IMR-90 (cell line): Measurements from ENCODE around the gene COLEC11. TPM values are rescaled to one million over a fixed set of nuclear protein-coding genes. Genes with fewer than 3 reads are reported as not detected.

ENCODE experiments used
- ATAC-seq: fragments of 200-7000 bp; cut with Tn5 transposase; 2 replicates; pipeline ENCODE4 v1.9.1; 2020; ENCODE audit warnings: low read depth, mild to moderate bottlenecking, moderate library complexity
- BruUV-seq: library from RNA; stranded (reverse); fragments of 400-500 nt; replicated peaks from 2 replicates; lab custom pipeline; 2021; lab: Mats Ljungman, UMichigan
- CTCF ChIA-PET: fragments of 300-600 bp; formaldehyde crosslinking; extraction: SDS; loops from one replicate; lab custom pipeline; 2021; ENCODE audit warnings: antibody characterized with exemption; lab: Yijun Ruan, JAX
- POLR2A ChIA-PET: fragments of 300-600 bp; sonication (Branson Sonifier 250); formaldehyde crosslinking; loops from one replicate; lab custom pipeline; 2022; ENCODE audit warnings: antibody characterized with exemption; ENCODE audit not compliant: unreplicated experiment; lab: Charles Lee
- DNase-seq: peaks from one replicate; pipeline ENCODE4 v3.0.0; 2013
- H2AFZ ChIP-seq: replicated peaks from 2 replicates; pipeline ENCODE3; 2013; ENCODE audit warnings: low read length, mild to moderate bottlenecking; ENCODE audit not compliant: poor library complexity
- H2AK5ac ChIP-seq: 2 replicates; pipeline ENCODE4 v1.6.1; 2013; ENCODE audit warnings: low read depth, low read length, inconsistent platforms
- H2AK9ac ChIP-seq: replicated peaks from 2 replicates; pipeline ENCODE3; 2013; ENCODE audit warnings: mild to moderate bottlenecking, low read depth, low read length, moderate library complexity; ENCODE audit not compliant: poor library complexity
- H2BK120ac ChIP-seq: 2 replicates; pipeline ENCODE4 v1.6.1; 2013; ENCODE audit warnings: low read depth, low read length, inconsistent platforms
- H2BK15ac ChIP-seq: 3 replicates; pipeline ENCODE4 v1.6.1; 2013; ENCODE audit warnings: low read depth, low read length, inconsistent platforms
- H2BK20ac ChIP-seq: 2 replicates; pipeline ENCODE4 v1.6.1; 2013; ENCODE audit warnings: low read depth, mild to moderate bottlenecking, inconsistent platforms, low read length, moderate library complexity
- H2BK5ac ChIP-seq: 2 replicates; pipeline ENCODE4 v1.6.1; 2013; ENCODE audit warnings: mild to moderate bottlenecking, low read depth, low read length, inconsistent platforms; ENCODE audit not compliant: poor library complexity, severe bottlenecking
- H3K14ac ChIP-seq: replicated peaks from 2 replicates; pipeline ENCODE4 v1.6.1; 2013; ENCODE audit warnings: low read depth, low read length, inconsistent platforms
- H3K18ac ChIP-seq: 2 replicates; pipeline ENCODE4 v1.6.1; 2013; ENCODE audit warnings: low read depth, low read length, control low read depth
- H3K23ac ChIP-seq: 2 replicates; pipeline ENCODE4 v1.6.1; 2013; ENCODE audit warnings: low read depth, low read length, inconsistent platforms
- H3K27ac ChIP-seq: 2 replicates; pipeline ENCODE4 v1.5.1; 2013; ENCODE audit warnings: mild to moderate bottlenecking, control low read depth, low read length; ENCODE audit not compliant: insufficient read depth
- H3K27me3 ChIP-seq: 2 replicates; pipeline ENCODE4 v1.6.1; 2013; ENCODE audit warnings: low read length; ENCODE audit not compliant: control insufficient read depth, insufficient read depth
- H3K36me3 ChIP-seq: 2 replicates; pipeline ENCODE4 v1.6.1; 2013; ENCODE audit warnings: low read length, mixed read lengths; ENCODE audit not compliant: control insufficient read depth, insufficient read depth
- H3K4ac ChIP-seq: 2 replicates; pipeline ENCODE4 v1.6.1; 2013; ENCODE audit warnings: low read depth, low read length, inconsistent platforms
- H3K4me1 ChIP-seq: 2 replicates; pipeline ENCODE4 v1.6.1; 2013; ENCODE audit warnings: low read length, mixed read lengths; ENCODE audit not compliant: control insufficient read depth, insufficient read depth
- H3K4me2 ChIP-seq: 2 replicates; pipeline ENCODE4 v1.6.1; 2013; ENCODE audit warnings: low read depth, mild to moderate bottlenecking, control low read depth, low read length, moderate library complexity
- H3K4me3 ChIP-seq: 2 replicates; pipeline ENCODE4 v1.5.1; 2013; ENCODE audit warnings: low read depth, mild to moderate bottlenecking, control low read depth, low read length, moderate library complexity; ENCODE audit not compliant: insufficient read depth
- H3K56ac ChIP-seq: 2 replicates; pipeline ENCODE4 v1.6.1; 2013; ENCODE audit warnings: low read length, inconsistent platforms; ENCODE audit not compliant: insufficient read depth; ENCODE audit errors: extremely low read depth
- H3K79me1 ChIP-seq, 2 experiments: 2 replicates each; pipeline ENCODE4 v1.6.1; 2013; ENCODE audit warnings: low read length in 2 of 2, inconsistent platforms in 1 of 2, low read depth in 1 of 2
- H3K9ac ChIP-seq: 2 replicates; pipeline ENCODE4 v1.6.1; 2013; ENCODE audit warnings: low read depth, low read length, control low read depth
- H3K9me1 ChIP-seq: 2 replicates; pipeline ENCODE4 v1.6.1; 2013; ENCODE audit warnings: low read length, inconsistent platforms; ENCODE audit not compliant: insufficient read depth
- H3K9me3 ChIP-seq: 2 replicates; pipeline ENCODE4 v1.6.1; 2013; ENCODE audit warnings: low read length; ENCODE audit not compliant: control insufficient read depth, insufficient read depth
- H4K20me1 ChIP-seq: 2 replicates; pipeline ENCODE4 v1.6.1; 2013; ENCODE audit warnings: low read length, inconsistent platforms; ENCODE audit not compliant: insufficient read depth
- H4K5ac ChIP-seq: 2 replicates; pipeline ENCODE4 v1.6.1; 2013; ENCODE audit warnings: mild to moderate bottlenecking, low read depth, low read length, control low read depth
- H4K8ac ChIP-seq, 2 experiments: 2 replicates each; pipeline ENCODE4 v1.6.1; 2013; ENCODE audit warnings: low read depth in 2 of 2, low read length in 2 of 2, control low read depth in 1 of 2, inconsistent platforms in 1 of 2
- H4K91ac ChIP-seq: 2 replicates; pipeline ENCODE4 v1.6.1; 2013; ENCODE audit warnings: low read depth, low read length, inconsistent platforms; ENCODE audit not compliant: insufficient read depth
- CHD1 ChIP-seq: IDR thresholded peaks from 2 replicates; pipeline ENCODE4 v1.6.1; 2012; ENCODE audit warnings: low read depth, low read length, improper control_type of control experiment
- MAZ ChIP-seq: IDR thresholded peaks from 2 replicates; pipeline ENCODE4 v1.6.1; 2012; ENCODE audit warnings: low read depth, mild to moderate bottlenecking, low read length, improper control_type of control experiment, moderate library complexity, borderline replicate concordance
- POLR2A ChIP-seq: IDR thresholded peaks from 2 replicates; pipeline ENCODE4 v1.6.1; 2012; ENCODE audit warnings: mild to moderate bottlenecking, low read depth, low read length
- WGBS, 2 experiments: methylation state at CpG; one replicate each; pipeline versions ENCODE4 v1.1.5 to v1.1.7; 2013; ENCODE audit warnings: missing lambda C conversion rate in 2 of 2; ENCODE audit not compliant: insufficient read length in 1 of 2; ENCODE audit errors: extremely low coverage in 2 of 2; 5-methylcytosine and 5-hydroxymethylcytosine counted together
- dilution Hi-C: fragments of 300-500 bp; cut with HindIII; formaldehyde crosslinking; loops from one replicate; pipeline ENCODE4 v1.14.3; 2018; ENCODE audit warnings: low sequenced_read_pairs; ENCODE audit not compliant: unreplicated experiment
- in situ Hi-C: fragments of 300-500 bp; cut with MboI; formaldehyde crosslinking; loops from 3 replicates; pipeline ENCODE4 v1.14.3; 2019; ENCODE audit warnings: low sequenced_read_pairs, inconsistent platforms, mixed read lengths
- intact Hi-C: fragments of 100-400 bp; cut with micrococcal nuclease; formaldehyde crosslinking; loops from 2 replicates; pipeline ENCODE4 v1.10.0; 2022
- polyA plus RNA-seq, 3 experiments: library from polyadenylated mRNA; depleted of rRNA; stranded (reverse); fragments of >200 nt; gene quantifications; 2 replicates each; pipeline ENCODE4 v1.2.3, GENCODE V29; 2012; ENCODE audit warnings: low replicate concordance in 1 of 3
- total RNA-seq: library from RNA; depleted of rRNA; stranded (reverse); fragments of >200 nt; gene quantifications from 2 replicates; pipeline ENCODE4 v1.2.3, GENCODE V29; 2012

Gene COLEC11
- total and polyA plus RNA-seq, 2 of the 4 experiments (the other 2 are of a cell fraction): under 0.01 to 0.24 TPM

DNA sequence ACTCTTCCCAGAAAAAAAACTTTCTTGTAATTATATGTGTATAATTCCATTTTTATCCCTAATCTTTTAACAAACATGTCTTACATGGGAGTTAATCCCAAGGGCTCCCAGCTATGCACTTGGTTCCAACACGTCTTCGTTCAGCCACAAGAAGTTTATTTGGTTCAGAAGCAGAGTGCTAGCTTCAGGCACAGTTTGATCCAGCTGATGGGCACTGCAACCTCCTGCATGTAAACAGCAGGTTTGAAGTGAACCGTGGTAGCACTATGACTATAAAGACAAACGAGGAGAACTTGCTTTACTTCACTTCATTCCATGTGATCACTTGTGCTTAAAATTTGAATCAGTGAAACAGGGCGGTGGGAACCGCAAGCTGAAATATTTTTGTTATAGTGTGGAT lies 29.8 kb upstream of the COLEC11 start:
- no peak overlapping the region for H2BK5ac ChIP-seq
- no peak overlapping the region for H3K9ac ChIP-seq
- no peak overlapping the region for H2AK5ac ChIP-seq
- no peaks in the 10 kb centered on the region for H3K4me1 ChIP-seq
- peaks cover 1% of the 10 kb centered on the region; the same call in 1 of the 2 replicates for H3K36me3 ChIP-seq
- intact Hi-C loops (no loop called here), in situ Hi-C loops (no loop called here), dilution Hi-C loops (no loop called here)
- no TSS peak for BruUV-seq
- H2AFZ ChIP-seq: no peak overlapping the region
- H3K4me3 ChIP-seq: no peak overlapping the region
- DNase-seq (no peak), ATAC-seq (no peak)
- H3K4ac ChIP-seq: no peak overlapping the region
- peaks cover 5% of the 10 kb centered on the region; the same call in 1 of the 2 replicates for H3K9me1 ChIP-seq
- H4K91ac ChIP-seq: no peak overlapping the region
- H3K56ac ChIP-seq: no peak overlapping the region
- H2AK9ac ChIP-seq: no peak overlapping the region
- no peaks in the 10 kb centered on the region for H4K20me1 ChIP-seq
- POLR2A ChIA-PET: interaction anchor here (0.6 kb wide), 1 partner anchor 131 kb away, joined by 3 read pairs; no protein-coding TSS in a partner anchor
- no peak overlapping the region for H3K23ac ChIP-seq
- peaks cover 0 to 3% of the 10 kb centered on the region in 2 experiments; a peak in 3 of 4 replicates for H3K79me1 ChIP-seq
- no peak overlapping the region for H4K5ac ChIP-seq
- H4K8ac ChIP-seq: no peak overlapping the region
- no peak overlapping the region for H2BK120ac ChIP-seq
- H2BK20ac ChIP-seq: no peak overlapping the region
- CTCF ChIA-PET: no interaction called here
- no peak overlapping the region for H2BK15ac ChIP-seq
- no peak overlapping the region for H3K14ac ChIP-seq
- H3K27me3 ChIP-seq: no peaks in the 10 kb centered on the region
- no peak overlapping the region for H3K4me2 ChIP-seq
- no peak overlapping the region for H3K18ac ChIP-seq
- no peaks in the 10 kb centered on the region for H3K9me3 ChIP-seq
- 81% methylated on average over 2 of the region's 6 CpGs; no CpG with 5 or more reads in 1 of the 2 experiments for WGBS, 2 experiments
- TF ChIP-seq POLR2A (no peak), MAZ (no peak), CHD1 (no peak)
- no peak overlapping the region for H3K27ac ChIP-seq
